Cardiac fibroblast (primary cell): ENCODE measurements around the gene TEX48.

ENCODE experiments used
- DNase-seq, 2 donors: peaks; one replicate each; pipeline versions ENCODE4 v3.0.0 to v3.0.0-alpha.2; 2010; ENCODE audit warnings: low read depth in 2 of 2
- H3K4me3 ChIP-seq, 2 donors: replicated peaks in 1 of 2; 1 replicate in 1 of 2; 2 replicates in 1 of 2; pipeline ENCODE4 v1.5.1; 2011; ENCODE audit warnings: low read depth in 2 of 2, low read length in 2 of 2, mild to moderate bottlenecking in 2 of 2, moderate library complexity in 1 of 2
- CTCF ChIP-seq: IDR thresholded peaks from one replicate; pipeline ENCODE4 v1.5.1; 2011; ENCODE audit warnings: low read depth, mild to moderate bottlenecking, low read length, inconsistent platforms

The TEX48 gene

GRCh38 chr9:114624677-114625076 lies 57.3 kb downstream of the TEX48 start:
- TF ChIP-seq CTCF = no peak

GRCh38 chr9:114621975-114622609 lies 59.9 kb downstream of the TEX48 start:
- TF ChIP-seq CTCF = no peak
- DNase-seq = peak; percentile 72 to 88
- H3K4me3 ChIP-seq = no peak overlapping the region

More at GRCh38 chr9:114624677-114625076, 57.3 kb downstream of the TEX48 start:
- H3K4me3 ChIP-seq = no peak overlapping the region
- no peak for DNase-seq

GRCh38 chr9:114621561-114621960 lies 60.4 kb downstream of the TEX48 start:
- no peak overlapping the region for H3K4me3 ChIP-seq
- DNase-seq = no peak
- TF ChIP-seq CTCF = no peak

GRCh38 chr9:114619191-114619761 lies 62.7 kb downstream of the TEX48 start:
- DNase-seq = no peak
- H3K4me3 ChIP-seq = no peak overlapping the region
- TF ChIP-seq CTCF = no peak

- no peak overlapping the region for H3K4me3 ChIP-seq
- no peak for TF ChIP-seq CTCF
- DNase-seq = peak in 1 of 2 donors; percentile 30
Measured at GRCh38 chr9:114616684-114617520, 65.1 kb downstream of the TEX48 start.
